ENCODE data around the gene OR51B2. TPM values are rescaled to one million over a fixed set of nuclear protein-coding genes. Genes with fewer than 3 reads are reported as not detected.
A peak's percentile ranks its signal among the peaks of the same experiment; 100 is the strongest.

The OR51B2 gene
- total RNA-seq, 2 experiments from 2014 or later = not detected

DNA sequence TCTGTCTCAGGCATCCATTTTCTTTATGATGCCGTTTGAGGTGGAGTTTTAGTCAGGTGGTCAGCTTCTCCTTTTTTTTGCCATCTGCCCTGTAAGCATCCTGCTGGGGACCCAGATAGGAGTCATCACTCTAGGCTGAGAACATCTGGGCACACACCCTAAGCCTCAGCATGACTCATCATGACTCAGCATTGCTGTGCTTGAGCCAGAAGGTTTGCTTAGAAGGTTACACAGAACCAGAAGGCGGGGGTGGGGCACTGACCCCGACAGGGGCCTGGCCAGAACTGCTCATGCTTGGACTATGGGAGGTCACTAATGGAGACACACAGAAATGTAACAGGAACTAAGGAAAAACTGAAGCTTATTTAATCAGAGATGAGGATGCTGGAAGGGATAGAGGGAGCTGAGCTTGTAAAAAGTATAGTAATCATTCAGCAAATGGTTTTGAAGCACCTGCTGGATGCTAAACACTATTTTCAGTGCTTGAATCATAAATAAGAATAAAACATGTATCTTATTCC is 43.5 kb downstream of the OR51B2 start:
- H3K4me1 ChIP-seq (ENCODE audit: insufficient read depth, low read length, poor library complexity, severe bottlenecking) = no peaks in the 10 kb centered on the region
- no peak overlapping the region for H3K27ac ChIP-seq (ENCODE audit: low read depth, low read length, poor library complexity, severe bottlenecking)
- ChIA-PET POLR2A (interaction anchor here (1.0 kb wide), 1 partner anchor 384 kb away, joined by 3 read pairs; no protein-coding TSS in a partner anchor), CTCF (ENCODE audit: unreplicated experiment) (no interaction called here)
- intact Hi-C loops (cut with micrococcal nuclease; ENCODE audit: unreplicated experiment) = no loop called here
- H3K9me2 ChIP-seq (ENCODE audit: insufficient read depth, low read length) = no peaks in the 10 kb centered on the region
- no peaks in the 10 kb centered on the region for H4K20me1 ChIP-seq (ENCODE audit: insufficient read depth, low read length)
- no peaks in the 10 kb centered on the region for H3K36me3 ChIP-seq (ENCODE audit: insufficient read depth, low read length)
- TF ChIP-seq EZH2phosphoT487 (IDR thresholded peaks at IDR 0.05; ENCODE audit: borderline replicate concordance, low read depth, low read length) = no peak
- TF ChIP-seq, protein P1, sequence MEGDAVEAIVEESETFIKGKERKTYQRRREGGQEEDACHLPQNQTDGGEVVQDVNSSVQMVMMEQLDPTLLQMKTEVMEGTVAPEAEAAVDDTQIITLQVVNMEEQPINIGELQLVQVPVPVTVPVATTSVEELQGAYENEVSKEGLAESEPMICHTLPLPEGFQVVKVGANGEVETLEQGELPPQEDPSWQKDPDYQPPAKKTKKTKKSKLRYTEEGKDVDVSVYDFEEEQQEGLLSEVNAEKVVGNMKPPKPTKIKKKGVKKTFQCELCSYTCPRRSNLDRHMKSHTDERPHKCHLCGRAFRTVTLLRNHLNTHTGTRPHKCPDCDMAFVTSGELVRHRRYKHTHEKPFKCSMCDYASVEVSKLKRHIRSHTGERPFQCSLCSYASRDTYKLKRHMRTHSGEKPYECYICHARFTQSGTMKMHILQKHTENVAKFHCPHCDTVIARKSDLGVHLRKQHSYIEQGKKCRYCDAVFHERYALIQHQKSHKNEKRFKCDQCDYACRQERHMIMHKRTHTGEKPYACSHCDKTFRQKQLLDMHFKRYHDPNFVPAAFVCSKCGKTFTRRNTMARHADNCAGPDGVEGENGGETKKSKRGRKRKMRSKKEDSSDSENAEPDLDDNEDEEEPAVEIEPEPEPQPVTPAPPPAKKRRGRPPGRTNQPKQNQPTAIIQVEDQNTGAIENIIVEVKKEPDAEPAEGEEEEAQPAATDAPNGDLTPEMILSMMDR (conservative IDR thresholded peaks at IDR 0.05; ENCODE audit: low read length) = no peak
- no peak overlapping the region for H3K4me2 ChIP-seq (ENCODE audit: low read length)
- no peak overlapping the region for H2AFZ ChIP-seq (ENCODE audit: low read length)
- peak; percentile 3 for DNase-seq (ENCODE audit: low spot score)
- no TSS peak for BruUV-seq (replicated peaks)
- no peaks in the 10 kb centered on the region for H3K79me2 ChIP-seq (ENCODE audit: insufficient read depth, low read depth, low read length)
- no peak overlapping the region for H3K4me3 ChIP-seq (ENCODE audit: low read depth, low read length, poor library complexity, severe bottlenecking)
- no peaks in the 10 kb centered on the region for H3K9me3 ChIP-seq (ENCODE audit: low read length)

DNA sequence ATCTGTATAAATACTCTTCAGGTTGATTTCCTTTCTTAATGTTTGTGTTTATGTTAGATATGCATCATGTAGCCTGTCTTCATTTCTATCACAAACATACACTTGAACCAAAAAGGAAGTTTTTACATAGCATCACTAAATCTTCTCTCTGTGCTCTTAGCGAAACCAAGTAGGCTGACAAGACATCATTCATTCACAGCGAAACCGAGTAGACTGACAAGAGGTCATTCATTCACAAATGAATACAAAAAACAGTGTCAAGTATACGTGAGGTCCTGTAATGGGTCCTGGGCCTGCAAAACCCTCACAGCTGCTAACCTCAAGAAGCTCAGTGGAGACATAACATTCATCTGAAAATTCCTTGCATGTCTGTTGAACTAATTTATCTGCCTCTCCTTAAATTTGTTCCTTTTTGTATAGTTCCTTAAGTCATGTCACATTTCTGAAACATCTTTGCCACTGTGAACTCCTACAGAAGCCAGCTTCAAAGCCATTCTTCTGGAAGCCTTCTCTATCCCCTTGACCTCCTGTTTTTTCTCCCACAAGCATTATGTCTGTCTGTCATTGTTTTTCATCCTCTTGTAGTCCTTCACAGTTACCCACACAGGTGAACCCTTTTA is 44.5 kb downstream of the OR51B2 start:
- intact Hi-C loops (cut with micrococcal nuclease; ENCODE audit: unreplicated experiment) = no loop called here
- Histone ChIP-seq H3K9me2 (ENCODE audit: insufficient read depth, low read length) (no peaks in the 10 kb centered on the region), H3K79me2 (ENCODE audit: insufficient read depth, low read depth, low read length) (no peaks in the 10 kb centered on the region), H3K27ac (ENCODE audit: low read depth, low read length, poor library complexity, severe bottlenecking) (no peak overlapping the region), H3K4me1 (ENCODE audit: insufficient read depth, low read length, poor library complexity, severe bottlenecking) (no peaks in the 10 kb centered on the region), H3K4me3 (ENCODE audit: low read depth, low read length, poor library complexity, severe bottlenecking) (no peak overlapping the region), H3K36me3 (ENCODE audit: insufficient read depth, low read length) (no peaks in the 10 kb centered on the region), H4K20me1 (ENCODE audit: insufficient read depth, low read length) (no peaks in the 10 kb centered on the region), H3K9me3 (ENCODE audit: low read length) (no peaks in the 10 kb centered on the region), H3K4me2 (ENCODE audit: low read length) (no peak overlapping the region), H2AFZ (ENCODE audit: low read length) (no peak overlapping the region)
- no peak for TF ChIP-seq EZH2phosphoT487 (IDR thresholded peaks at IDR 0.05; ENCODE audit: borderline replicate concordance, low read depth, low read length)
- TF ChIP-seq, protein P1 (conservative IDR thresholded peaks at IDR 0.05; ENCODE audit: low read length) = no peak
- ChIA-PET POLR2A (no interaction called here), CTCF (ENCODE audit: unreplicated experiment) (no interaction called here)
- DNase-seq (ENCODE audit: low spot score) = no peak
- BruUV-seq (replicated peaks) = no TSS peak

DNA sequence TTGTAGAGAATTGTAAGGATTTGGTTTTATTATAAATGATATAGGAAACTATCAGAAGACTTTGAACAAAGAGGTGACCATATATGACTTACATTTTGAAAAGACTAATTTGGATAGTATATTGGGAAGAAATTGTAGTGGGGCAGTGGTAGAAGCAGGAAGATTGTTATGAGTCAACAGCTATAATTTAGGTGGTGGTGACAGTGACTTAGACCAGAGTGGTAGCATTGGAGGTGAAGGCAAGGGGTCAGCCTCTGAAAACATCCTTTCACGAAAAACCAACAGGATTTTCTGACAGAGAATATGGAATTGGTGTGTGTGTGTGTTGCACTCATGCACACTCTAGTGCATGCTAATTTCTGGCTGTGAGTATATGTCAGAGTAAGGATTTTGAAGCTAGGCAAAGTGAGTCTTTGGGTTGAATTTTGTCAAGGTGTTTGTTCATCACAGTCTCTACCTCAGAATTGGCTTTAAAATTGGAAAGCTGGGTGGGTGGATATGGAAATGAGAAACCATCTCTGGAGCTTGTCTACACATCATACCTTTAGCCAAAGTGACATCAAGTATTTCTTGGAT is 46.2 kb downstream of the OR51B2 start:
- intact Hi-C loops (cut with micrococcal nuclease; ENCODE audit: unreplicated experiment) = no loop called here

More for the DNA sequence above, 46.2 kb downstream of the OR51B2 start:
- Histone ChIP-seq H3K4me2 (ENCODE audit: low read length) (no peak overlapping the region), H3K9me2 (ENCODE audit: insufficient read depth, low read length) (no peaks in the 10 kb centered on the region), H3K9me3 (ENCODE audit: low read length) (no peaks in the 10 kb centered on the region), H2AFZ (ENCODE audit: low read length) (no peak overlapping the region), H3K4me1 (ENCODE audit: insufficient read depth, low read length, poor library complexity, severe bottlenecking) (no peaks in the 10 kb centered on the region), H3K4me3 (ENCODE audit: low read depth, low read length, poor library complexity, severe bottlenecking) (no peak overlapping the region), H3K36me3 (ENCODE audit: insufficient read depth, low read length) (no peaks in the 10 kb centered on the region), H3K79me2 (ENCODE audit: insufficient read depth, low read depth, low read length) (no peaks in the 10 kb centered on the region), H4K20me1 (ENCODE audit: insufficient read depth, low read length) (no peaks in the 10 kb centered on the region), H3K27ac (ENCODE audit: low read depth, low read length, poor library complexity, severe bottlenecking) (no peak overlapping the region)
- DNase-seq (ENCODE audit: low spot score) = no peak
- ChIA-PET POLR2A (no interaction called here), CTCF (ENCODE audit: unreplicated experiment) (no interaction called here)
- no TSS peak for BruUV-seq (replicated peaks)
- TF ChIP-seq EZH2phosphoT487 (IDR thresholded peaks at IDR 0.05; ENCODE audit: borderline replicate concordance, low read depth, low read length) = no peak
- TF ChIP-seq, protein P1 (conservative IDR thresholded peaks at IDR 0.05; ENCODE audit: low read length) = no peak

Data from OCI-LY7 (cell line).